Measurements from ENCODE around the gene NSL1.

The NSL1 gene

DNA sequence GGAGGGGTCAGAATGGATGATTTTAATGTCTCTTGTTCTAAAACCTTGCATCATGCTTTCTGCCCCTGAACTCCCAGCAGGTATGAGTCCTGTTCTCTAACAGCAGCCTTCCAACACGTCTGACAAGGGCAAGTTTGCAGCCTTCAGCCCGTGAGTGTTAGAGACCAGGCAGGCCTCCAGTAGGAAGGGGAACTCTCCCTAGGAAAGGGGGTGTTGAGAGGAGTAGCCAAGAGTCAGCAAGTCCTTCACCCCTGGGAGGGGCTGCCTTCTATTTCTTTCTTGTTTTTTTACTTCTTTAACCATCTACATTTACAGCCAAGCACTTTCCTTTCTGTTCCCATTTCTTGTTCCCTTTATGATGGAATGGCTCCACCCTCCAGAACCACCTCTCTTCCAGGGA is 106.1 kb downstream of the NSL1 start:
- no peak for DNase-seq (ENCODE audit: low read depth in 2 of 2)

DNA sequence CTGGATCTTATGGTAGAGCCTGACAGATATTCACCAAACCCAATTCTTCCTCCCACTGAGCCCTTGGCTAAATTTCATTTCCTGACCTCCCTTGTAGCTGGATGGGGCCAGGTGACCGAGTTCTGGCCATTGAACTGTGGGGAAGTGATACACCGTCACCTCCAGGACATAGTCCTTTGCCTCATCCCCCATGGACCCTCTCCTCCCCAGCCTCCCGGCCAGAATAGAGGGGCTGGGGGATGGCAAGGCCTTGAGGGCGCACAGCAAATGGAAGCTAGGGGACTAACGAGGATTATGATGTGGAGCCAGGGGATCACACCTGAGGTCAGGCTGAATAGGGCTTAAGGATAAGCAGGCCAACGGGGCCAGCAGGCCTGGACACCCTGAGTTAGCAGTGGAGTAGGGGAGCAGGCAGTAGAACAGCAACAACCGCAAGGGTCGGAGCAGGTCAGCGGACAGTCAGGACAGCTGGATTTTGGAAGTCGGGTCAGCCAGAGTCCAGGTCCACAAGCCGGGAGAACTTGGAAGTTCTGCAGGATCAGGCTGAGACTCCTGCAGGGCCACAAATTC is 107.0 kb downstream of the NSL1 start:
- no peak for DNase-seq (ENCODE audit: low read depth in 2 of 2)

- DNase-seq (ENCODE audit: low read depth in 2 of 2): no peak
Observed at GRCh38 chr1:212684076-212684475, 107.5 kb downstream of the NSL1 start.

GRCh38 chr1:212683357-212683722 is 108.2 kb downstream of the NSL1 start:
- DNase-seq (ENCODE audit: low read depth in 2 of 2): peak; percentile 17 to 37

DNA sequence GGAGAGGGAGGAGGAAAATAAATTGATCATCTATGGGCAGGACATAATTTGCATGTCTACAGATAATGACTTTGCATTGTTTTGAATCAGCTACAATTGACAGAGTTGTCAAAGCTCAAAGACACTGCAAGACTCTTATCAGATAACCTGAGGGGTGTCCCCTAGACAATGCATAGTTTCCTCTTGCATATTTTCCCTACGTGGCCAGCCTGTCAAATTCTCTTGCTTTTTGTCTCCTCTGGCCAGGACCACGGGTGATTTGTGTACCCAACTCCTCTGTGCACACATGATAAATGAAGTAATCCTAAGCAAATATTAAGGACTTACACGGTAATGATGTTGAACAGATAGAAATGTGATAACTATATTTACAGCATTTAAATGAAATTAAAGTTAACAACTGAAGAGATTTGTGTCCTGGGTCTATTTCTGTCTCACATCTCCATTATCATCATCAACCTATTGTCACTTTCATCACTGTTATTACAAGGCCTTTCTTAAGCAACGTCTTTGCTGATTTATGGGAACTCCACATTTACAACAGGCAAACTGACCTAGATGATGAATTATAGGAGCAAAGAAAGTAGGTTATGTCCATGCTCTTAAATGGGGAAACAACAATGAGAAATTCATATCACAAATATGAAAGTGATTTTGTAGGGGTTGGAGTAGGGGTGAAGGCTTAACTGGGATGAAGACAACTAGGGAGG is 110.7 kb downstream of the NSL1 start:
- DNase-seq (ENCODE audit: low read depth in 2 of 2): no peak

DNA sequence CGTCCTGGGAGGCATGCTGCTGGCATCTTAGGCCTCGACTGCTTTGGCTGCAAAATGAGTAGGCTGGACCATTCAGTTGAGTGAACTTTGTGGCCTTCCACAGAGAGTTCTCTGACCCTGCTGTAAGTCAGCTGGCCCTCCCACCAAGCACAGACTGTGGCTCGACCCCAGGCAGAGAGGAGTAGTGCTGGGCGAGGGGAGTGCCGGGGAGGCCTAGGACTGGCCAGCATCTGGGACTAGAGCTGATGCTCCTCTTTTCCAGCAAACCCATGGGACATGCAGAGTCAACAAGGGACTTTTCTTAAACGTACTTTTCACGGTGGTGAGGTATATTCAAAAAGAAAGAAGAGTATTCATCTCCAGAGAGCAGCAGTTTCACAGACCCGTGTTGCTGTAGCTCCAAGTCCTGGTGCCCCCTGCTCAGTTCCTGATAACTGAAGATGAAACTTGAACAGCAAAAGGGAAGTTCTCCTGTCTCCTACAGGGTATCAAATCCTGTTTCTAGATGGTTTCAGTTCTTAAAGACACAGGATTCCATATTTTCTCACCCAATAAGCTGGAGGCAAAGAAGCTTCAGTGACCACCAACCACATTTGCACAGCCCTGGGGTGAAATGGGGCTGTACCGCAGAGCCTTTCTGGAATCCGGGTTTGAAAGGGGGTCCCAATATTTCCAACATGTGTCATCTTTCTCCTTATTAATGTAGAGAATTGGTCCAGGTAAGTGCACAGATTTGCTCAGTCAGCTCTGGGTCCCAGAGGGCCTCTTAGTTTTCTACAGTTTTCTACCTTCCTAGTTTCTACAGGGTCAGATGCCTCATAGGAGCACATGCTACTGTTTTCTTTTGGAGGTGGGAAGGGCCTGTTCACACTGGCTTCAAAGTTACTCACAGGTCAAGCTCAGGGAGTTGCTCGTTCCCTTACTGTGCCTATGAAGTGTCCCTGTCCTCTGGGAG is 112.8 kb downstream of the NSL1 start:
- DNase-seq (ENCODE audit: low read depth in 2 of 2): no peak

DNA sequence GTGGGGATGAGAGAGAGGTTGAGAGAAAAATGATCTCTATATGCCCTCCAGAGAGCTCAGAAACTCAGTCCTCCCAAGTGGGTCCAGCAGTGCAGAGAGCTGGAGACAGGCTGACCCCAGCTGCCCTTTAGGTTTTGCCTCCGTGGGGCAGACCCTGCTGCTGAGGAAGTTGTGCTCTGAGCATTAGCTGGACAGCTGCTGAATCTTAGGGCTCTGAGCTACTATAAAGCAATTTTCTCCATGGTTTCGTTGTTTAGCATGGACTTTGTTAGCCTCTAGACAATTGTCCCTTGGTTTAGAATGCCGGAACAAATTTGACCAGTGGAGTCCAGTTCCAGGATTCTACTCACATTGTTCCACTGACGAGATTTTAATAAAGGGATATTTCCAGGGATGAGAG is 114.0 kb downstream of the NSL1 start:
- no peak for DNase-seq (ENCODE audit: low read depth in 2 of 2)

DNA sequence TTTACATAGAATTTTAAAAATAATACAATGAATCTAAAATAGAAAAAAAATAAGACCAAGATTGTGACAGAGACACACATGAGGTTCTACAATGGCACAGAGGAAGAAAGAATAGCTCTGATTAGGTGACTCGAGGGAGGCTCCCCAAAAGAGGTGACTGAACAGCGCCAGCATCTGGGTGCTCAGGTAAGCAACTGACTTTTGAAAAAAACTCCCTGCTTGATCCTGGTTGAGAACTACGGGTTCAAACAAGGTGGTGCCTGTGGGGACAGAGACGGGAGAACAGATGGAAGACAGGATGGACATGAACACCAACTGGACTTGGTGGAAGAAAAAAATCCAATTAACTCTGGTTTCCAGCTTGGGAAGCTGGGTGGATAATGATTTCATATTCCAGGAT is 114.4 kb downstream of the NSL1 start:
- DNase-seq (ENCODE audit: low read depth in 2 of 2): no peak

Data from stimulated activated CD8-positive, alpha-beta memory T cell treated with anti-CD3 and anti-CD28 coated beads, Interleukin-7, amount 100 ng/mL, for 4 hours (primary cell).